GM18907 (cell line): ENCODE data around the gene DAGLB.
"Not testable (repeated sequence)": the region's sequence is repeated elsewhere in the genome, so short reads cannot be mapped to it uniquely, and the experiment has no call there.

Experiments used
- ATAC-seq: cut with Tn5 transposase; IDR thresholded peaks from one replicate; pipeline ENCODE4 v1.9.1; 2021; ENCODE audit warnings: mild to moderate bottlenecking, moderate library complexity; ENCODE audit not compliant: unreplicated experiment

DAGLB gene

DNA sequence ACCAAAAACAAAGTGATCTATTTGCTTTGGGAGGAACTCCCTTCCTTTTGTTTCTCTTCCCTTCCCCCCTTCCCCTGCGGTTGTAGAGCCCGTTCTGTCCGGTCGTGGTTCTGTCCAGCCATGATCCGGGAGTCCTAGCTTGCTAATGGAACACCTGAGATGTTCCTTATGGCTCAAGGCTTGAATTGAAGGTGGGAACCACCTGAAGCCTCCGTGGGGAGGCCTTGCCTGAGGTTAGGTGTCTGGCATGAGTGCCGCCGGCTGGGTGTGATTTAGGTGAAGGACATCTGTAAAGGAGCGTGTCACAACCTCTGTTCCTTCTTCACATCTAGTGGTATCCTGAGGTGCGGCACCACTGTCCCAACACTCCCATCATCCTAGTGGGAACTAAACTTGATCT is 46.2 kb downstream of the DAGLB start:
- ATAC-seq: no peak

DNA sequence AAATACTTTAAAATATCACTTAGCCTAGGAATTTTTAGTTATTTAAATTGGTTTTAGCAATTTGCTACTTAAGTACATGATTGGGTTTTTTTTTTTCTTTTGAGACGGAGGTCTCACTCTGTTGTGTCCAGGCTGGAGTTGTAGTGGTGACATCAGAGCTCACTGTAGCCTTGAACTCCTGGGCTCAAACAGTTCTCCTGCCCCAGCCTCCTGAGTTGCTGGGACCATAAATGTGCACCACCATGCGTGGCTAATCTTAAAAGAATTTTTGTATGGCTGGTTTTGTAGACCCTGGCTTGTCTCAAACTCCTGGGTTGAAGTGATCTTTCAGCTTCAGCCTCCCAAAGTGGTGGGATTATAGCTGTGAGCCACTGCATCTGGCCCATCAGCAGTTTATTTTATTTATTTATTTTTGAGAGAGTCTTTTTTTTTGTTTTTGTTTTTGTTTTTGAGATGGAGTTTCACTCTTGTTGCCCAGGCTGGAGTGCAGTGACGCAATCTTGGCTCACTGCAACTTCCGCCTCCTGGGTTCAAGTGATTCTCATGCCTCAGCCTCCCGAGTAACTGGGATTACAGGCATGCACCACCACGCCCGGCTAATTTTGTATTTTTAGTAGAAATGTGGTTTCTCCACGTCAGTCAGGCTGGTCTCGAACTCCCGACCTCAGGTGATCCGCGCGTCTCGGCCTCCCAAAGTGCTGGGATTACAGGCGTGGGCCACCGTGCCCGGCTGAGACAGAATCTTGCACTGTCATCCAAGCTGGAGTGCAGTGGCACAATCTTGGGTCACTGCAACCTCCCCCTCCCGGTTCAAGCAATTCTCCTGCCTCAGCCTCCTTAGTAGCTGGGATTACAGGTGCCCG is 47.3 kb downstream of the DAGLB start:
- not testable (repeated sequence) for ATAC-seq

DNA sequence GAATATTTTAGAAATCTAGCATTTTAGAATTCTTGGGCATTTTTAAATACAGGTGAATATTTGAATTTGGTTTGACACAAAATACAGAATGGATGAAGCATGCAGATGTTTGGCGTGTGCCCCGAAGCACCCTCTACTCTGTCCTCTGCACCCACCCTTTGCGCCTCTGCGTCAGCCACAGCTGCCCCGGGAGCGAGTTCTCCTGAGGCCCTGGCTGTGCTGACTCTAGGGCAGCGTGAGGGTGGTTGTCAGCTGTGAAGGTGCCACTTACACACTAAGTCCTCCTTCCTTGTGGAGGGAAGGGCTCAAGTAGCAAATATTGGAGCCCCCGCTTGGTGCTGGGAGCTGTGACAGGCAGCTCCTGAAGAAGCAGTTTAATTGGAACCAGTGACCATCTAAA is 48.4 kb downstream of the DAGLB start:
- no peak for ATAC-seq

DNA sequence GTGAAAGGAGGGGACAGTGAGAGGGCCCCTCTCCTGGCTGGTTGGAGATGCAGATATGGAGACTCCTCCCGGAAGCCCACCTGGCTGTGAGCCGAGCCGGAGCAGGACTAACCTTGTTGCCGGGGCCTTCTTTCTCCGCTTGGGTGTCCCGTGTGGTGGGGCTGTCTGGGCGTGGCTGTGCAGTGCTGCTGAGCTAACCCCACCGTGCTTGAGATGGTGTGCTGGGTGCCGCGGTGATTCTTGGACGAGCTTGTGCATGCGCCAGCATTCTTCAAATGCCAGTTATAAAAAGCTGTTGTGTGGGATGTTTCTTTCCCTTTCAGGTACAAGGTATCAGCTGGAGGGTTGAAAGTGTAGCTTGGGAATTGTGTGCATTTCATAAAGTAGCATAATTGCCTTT is 48.8 kb downstream of the DAGLB start:
- ATAC-seq: no peak

DNA sequence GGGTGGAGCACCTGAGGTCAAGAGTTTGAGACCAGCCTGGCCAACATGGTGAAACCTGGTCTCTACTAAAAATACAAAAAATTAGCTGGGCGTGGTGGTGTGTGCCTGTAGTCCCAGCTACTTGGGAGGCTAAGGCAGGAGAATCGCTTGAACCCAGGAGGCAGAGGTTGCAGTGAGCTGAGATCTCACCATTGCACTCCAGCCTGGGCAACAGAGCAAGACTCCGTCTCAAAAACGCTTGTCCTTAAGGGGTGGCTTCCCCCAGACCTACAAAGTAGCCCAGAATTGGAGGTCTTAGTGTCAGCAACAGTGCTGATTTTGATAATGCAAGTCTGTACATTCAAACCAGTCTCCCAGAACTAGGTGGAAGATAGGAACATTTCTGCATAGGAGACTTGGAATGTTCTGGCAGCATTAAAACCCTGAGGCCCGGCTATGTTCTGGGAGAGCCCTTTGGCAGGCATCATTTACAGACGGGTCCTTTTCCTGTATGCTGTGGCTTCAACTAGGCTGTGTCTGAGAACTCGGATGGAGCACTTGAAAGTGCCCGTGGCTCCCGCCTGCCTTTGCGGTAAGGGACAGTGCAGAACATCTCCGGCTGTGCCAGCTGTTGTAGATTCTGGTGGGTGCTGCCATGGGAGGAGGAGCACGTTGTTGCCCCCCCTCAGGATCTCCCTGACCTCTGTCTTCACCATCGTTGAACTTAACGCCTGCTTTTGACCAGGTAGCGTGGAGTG is 49.8 kb downstream of the DAGLB start:
- ATAC-seq: not testable (repeated sequence)

DNA sequence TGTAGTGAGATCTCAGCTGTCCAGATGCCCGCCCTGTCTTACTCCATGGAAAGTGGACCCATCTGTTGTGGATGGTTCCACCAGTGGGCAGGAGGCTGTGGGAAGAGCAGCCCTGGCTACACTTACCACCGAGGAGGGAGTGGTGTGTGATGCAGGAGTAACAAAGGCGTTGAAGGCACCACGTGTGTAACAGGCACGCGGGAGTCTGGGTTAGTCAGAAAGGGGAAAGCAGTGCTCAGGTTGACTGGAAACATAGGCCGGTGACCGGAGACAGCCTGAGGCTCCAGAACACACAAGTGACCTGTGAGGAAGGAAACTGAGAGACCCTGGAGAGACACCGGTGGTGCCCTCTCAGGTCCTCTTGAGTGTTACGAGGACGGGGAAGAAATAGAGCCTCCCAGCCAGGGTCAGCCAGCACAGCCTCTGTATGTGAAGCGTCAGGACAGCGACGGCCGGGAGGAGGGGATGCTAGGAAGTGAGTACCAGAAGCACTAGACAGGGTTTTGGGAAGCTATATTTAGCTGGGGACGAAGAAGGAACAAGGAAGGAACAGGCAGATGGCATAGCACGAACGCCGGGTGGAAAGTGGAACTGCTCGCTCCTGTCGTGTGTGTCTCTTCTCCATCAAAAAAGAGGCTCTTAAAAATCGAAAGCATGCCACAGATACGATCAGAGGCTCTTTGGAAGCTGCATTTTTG is 51.7 kb downstream of the DAGLB start:
- ATAC-seq: no peak

DNA sequence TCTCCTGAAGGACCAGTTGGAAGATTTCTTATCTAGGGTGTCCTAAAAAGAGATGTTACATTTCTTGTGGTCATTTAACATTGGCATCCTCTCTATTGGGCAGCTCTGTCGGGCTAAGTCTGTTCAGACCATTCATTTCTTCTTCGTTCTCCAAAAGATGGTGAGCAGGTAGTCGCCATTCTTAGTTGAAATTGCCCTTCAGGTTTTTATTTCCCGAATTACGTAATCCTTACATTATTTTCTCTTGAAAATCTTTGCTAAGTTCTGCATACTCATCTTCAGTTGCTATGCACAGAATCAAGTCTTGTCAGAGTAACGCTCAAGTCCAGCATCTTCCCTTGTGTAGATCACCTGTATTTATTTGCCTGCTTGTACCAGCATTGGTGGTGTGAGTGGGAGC is 53.6 kb downstream of the DAGLB start:
- no peak for ATAC-seq

DNA sequence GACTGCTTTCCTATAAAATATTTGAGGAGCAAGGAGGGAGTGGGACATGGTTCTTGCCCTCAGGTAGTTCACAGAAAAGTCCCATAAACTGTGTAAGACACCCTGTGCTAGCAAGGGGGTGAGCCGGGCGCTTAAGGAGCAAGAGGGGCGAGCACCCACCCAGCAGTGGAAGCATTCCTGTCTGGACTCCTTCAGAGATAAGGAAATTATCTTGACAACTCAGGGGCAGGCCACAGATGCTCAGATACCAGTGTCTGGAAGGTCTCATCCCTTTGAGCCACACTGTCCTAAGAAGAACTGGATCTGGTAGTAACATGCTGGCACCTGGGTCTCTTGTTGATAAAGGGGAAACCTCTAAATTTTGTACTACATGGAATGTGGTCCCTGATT is 54.1 kb downstream of the DAGLB start:
- peak; percentile 9 for ATAC-seq

DNA sequence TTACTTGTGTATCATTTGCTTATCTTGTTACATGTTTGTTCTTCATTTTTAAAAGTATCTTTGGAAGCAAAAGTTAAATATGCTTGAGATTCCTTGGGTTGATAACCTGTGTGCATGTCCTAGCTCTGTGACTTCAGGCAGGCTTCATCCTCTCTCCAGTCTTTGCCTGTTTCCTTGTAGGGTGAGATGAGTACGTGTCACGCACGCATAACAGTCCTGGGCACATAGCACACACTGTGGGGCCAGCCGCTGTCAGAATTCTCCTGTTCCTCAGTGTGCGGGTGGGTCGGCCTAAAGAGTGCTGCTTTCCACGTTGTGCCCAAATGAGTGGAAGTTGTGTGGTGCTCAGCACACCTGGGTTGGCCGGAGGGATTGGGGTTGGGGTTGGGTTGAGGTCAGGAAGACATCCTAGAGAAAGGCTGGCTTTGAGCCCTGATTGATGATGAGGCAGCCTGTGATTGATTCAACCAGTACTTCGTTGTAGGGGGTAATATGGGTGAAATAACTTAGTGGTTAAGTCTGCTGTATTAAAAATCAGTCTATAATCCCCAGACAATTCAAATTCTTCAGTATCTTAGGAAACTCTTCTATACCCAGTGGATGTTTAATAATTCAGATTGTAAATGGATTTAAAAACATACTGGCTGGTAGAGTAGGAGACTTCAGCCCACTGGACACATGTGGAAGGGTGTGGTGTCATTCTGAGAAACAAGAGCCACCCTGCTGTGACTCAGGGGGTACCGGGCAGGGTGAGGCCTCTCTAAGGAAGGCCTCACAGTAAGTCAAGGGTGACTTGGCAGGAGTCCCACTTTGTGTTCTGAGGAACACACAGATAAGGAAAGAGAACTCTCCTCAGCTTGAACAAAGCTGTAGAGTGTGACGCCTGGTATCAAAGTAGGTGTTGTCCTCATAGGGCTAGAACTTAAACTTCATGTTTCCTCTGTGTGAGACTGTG is 54.8 kb downstream of the DAGLB start:
- peak; percentile 66 for ATAC-seq

DNA sequence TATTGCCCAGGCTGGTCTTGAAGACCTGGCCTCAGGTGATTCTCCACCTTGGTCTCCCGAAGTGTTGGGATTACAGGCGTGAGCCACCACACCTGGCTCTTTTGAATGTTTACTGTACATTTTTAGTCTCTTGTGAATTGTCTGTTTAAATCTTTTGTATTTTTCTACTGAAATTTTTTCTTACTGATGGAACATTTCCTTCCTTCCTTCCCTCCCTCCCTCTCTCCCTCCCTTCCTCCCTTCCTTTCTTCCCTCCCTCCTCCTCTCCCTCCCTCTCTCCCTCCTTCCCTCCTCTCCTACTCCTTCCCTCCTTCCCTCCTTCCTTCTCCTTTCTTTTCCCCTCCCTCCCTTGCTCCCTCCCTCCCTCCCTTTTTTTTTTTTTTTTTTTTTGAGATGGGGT is 58.0 kb downstream of the DAGLB start:
- no peak for ATAC-seq

DNA sequence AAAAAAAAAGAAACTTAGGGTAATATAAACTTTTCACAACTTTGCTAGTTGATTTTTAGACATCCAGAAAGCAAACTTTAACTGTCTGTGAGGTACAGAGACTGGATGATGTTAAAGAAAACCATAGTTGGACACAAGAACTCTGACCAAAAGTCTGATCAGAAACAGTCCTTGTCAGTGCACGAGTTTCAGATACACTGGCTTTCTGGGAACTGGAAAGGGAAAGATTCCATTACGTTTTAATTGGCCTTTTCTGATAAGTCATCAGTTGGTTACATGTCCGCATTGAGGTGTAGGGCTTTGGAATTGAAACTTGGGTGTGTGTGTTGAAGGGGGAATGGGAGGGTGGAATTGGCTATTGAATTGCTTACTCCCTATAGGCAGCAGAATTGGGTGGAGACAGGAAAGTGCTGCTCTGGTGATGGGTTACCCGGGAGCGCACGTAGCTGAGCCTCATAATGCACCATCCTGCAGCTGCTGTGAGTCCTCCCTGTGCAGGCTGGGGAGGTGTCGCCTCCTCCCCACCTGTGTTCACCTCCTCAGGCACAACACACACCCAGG is 59.9 kb downstream of the DAGLB start:
- ATAC-seq: no peak

DNA sequence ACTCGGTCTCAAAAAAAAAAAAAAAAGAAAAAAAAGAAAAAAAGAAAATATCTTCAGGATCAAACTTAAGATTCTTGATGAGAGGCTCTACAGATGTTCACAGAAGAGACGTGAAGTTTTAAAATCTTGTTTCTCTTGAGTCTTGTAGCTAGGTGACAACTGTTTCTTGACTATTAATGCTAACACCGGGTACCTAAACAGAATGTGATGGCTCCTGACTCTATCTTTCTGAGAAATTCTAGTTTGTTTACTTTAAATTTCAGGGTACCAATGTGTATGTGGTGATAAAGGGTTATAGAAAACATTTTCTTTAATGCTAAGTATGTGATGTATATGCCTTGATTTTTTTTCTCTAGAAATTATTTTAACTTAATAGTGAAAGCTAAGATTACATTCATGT is 61.0 kb downstream of the DAGLB start:
- ATAC-seq: no peak

DNA sequence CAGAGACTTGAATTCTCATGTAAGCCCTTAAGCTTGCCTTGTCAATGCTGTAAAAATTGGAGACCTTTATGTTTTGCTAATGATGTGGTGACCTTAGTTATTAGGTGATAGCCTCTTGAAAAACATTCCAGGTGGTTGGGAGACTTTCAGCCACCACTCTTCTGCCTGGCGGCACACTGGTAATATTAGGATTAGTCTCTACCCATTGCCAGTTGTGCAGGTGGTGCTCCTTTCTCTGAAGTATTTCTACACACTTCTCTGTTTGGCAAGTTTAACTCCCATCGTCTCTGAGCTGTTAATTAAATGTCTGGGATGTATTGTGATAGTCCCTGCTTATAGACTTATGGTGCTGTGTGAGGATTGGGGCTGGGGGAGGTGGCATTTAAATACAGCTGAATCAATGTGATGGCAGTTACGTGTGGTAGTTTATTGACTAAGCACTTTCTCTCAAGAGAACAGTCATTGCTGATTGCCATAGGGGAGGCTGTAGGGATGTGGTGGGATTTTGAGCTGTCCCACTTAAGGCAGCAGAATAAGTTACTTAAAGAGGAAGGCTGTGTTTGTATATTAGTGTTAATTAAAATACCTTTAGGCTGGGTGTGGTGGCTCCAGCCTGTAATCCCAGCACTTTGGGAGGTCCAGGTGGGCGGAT is 61.7 kb downstream of the DAGLB start:
- ATAC-seq: no peak

DNA sequence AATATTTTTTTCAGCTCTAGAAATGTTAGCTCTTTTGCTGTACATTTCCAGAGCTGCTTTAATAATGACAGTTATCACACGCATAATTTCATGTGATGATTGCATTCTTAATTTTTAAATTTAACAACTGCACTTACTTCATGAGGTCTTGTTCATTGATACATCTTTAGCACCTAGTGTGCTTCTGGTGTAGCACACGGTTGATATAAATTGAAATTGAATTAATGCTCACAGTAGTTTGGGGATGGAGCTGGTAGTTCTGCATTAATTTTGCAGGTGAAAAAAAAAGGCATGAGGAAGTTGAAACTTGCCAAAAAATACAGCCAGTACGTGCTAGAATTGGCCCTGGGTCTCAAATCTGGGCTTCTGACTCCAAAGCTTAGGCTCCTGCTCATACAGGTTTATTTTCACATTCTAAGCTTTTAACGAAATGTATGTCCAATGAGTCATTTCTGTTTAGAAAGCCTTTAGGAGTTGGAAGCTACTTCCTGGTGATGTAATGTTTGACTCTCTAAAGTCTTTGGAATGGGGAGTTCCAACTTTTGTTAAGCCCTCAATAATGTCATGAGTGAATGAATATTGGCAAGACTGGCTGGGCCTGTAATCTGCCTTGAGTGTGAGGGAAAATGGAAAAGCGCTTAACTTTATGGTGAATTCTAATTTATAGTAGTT is 62.5 kb downstream of the DAGLB start:
- no peak for ATAC-seq

DNA sequence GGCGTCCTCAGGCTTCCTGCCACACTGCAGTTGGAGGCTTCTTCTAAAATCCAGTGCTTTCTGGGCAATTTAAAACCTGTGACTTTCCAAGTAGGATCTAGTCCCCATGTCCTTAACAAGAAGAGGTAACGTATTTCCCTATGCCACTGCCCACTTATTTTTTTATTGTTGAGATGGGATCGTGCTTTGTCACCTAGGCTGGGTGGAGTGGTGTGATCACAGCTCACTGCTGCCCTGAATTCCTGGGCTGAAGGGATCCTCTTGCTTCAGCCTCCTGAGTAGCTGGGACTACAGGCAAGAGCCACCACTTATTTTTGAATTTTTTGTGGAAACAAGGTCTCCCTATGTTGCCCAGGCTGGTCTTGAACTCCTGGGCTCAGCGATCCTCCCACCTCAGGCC is 63.4 kb downstream of the DAGLB start:
- ATAC-seq: no peak

DNA sequence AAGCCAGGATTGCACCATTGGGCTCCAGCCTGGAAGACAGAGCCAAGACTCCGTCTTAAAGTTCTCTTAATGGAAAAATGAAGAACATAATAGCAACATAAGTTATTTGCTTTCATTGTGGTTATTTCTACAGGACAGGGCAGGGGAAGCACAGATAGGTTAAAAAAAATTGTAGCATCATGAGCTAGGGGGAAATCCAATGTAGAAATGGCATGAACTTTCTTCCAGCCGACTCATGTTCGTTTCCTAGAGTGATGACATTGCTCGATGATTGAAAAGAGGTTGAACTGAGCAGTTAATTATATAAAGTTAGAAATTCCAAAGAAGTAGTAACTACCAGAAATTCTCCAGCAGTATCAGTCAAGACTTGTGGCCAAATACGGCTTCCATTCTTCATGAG is 64.9 kb downstream of the DAGLB start:
- no peak for ATAC-seq

DNA sequence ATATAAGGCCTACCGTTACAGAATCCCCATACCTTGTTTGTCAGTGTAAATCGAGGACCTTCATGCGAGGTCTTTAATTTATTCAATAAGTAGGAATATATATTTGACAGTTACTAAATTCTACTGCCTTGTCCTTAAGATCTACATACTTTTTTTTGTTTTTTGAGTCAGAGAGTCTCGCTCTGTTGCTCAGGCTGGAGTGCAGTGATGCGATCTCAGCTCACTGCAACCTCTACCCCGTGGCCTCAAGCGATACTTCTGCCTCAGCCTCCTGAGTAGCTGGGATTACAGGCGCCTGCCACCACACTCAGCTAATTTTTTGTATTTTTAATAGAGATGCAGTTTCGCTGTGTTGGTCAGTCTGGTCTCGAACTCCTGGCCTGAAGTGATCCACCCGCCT is 65.9 kb downstream of the DAGLB start:
- not testable (repeated sequence) for ATAC-seq

DNA sequence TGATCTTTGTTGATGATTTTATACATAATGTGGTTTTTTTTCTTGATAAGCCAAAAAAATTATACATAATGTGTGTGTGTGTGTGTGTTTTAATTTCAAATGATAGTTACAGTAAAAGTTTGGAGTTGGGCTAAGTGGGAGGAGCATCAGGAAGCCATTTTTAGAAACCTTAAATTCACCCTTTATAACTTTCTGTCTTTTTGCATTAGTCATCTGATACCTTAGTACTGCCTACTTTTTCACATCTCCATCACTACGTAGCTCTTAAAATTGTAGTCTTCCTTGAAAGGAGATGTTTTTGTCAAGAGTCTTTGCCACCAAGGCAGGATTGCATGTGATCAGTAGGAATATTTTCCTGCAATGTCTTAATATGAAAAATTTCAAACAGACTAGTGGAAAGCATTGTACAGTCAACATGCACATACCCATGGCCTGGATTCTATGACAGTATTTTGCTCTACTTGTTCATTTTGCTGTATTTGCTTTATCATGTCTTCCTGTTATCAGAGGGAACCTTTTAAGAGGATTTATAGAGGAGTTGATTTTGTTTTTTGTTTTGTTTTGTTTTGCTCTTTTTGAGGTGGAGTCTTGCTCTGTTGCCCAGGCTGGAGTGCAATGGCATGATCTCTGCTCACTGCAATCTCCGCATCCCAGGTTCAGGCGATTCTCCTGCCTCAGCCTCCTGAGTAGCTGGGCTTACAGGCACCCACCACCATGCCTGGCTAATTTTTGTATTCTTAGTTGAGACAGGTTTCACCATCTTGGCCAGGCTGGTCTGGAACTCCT is 67.3 kb downstream of the DAGLB start:
- ATAC-seq: no peak
